ENCODE measurements around the gene PPIF. TPM values are rescaled to one million over a fixed set of nuclear protein-coding genes. Genes with fewer than 3 reads are reported as not detected.

Gene PPIF
- total and polyA plus RNA-seq, 2 donors (not counting 3 experiments of a cell fraction or from before 2014, with no cell fraction given), result 50.7 to 51.2 TPM

GRCh38 chr10:79380125-79380945 lies 33.1 kb downstream of the PPIF start:
- Histone ChIP-seq H3K27me3 (ENCODE audit: control insufficient read depth in 2 of 2, insufficient read depth in 2 of 2, low read length in 2 of 2) (peaks cover 0 to 2% of the 10 kb centered on the region in 2 experiments), H3K4me2 (ENCODE audit: insufficient read depth, low read length) (no peak overlapping the region), H3K4me1 (ENCODE audit: control insufficient read depth, extremely low read depth, insufficient read depth, low read length) (no peaks in the 10 kb centered on the region), H3K9me1 (replicated peaks; ENCODE audit: control insufficient read depth, extremely low read depth, insufficient read depth, low read length) (no peaks in the 10 kb centered on the region), H4K20me1 (replicated peaks; ENCODE audit: control insufficient read depth, extremely low read depth, insufficient read depth, low read length) (no peaks in the 10 kb centered on the region), H3K79me2 (ENCODE audit: control insufficient read depth, insufficient read depth, low read length) (no peaks in the 10 kb centered on the region), H3K4me3 (replicated peaks in 1 of 3; ENCODE audit: insufficient read depth in 1 of 3, low read depth in 1 of 3, low read length in 3 of 3) (no peak overlapping the region), H2AFZ (ENCODE audit: low read depth, low read length) (no peak overlapping the region), H3K9ac (replicated peaks; ENCODE audit: extremely low read depth, insufficient read depth, low read length) (no peak overlapping the region), H3K9me3 (replicated peaks; ENCODE audit: control insufficient read depth, insufficient read depth, low read length) (no peaks in the 10 kb centered on the region), H3K27ac (ENCODE audit: insufficient read depth, low read depth, low read length) (no peak overlapping the region), H3K36me3 (ENCODE audit: control insufficient read depth in 2 of 2, extremely low read depth in 1 of 2, insufficient read depth in 2 of 2, low read length in 2 of 2) (no peaks in the 10 kb centered on the region)
- no peak for FAIRE-seq
- TF ChIP-seq, protein P1, sequence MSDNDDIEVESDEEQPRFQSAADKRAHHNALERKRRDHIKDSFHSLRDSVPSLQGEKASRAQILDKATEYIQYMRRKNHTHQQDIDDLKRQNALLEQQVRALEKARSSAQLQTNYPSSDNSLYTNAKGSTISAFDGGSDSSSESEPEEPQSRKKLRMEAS (IDR thresholded peaks at IDR 0.05; ENCODE audit: insufficient read depth, insufficient read length), result no peak
- TF ChIP-seq FOS (IDR thresholded peaks at IDR 0.05; ENCODE audit: borderline replicate concordance, insufficient read depth, low read length) (no peak), JUN (IDR thresholded peaks at IDR 0.05; ENCODE audit: borderline replicate concordance, insufficient read depth, insufficient read length, low read depth) (no peak), EZH2 (IDR thresholded peaks at IDR 0.05; ENCODE audit: borderline replicate concordance, low read depth, low read length, severe bottlenecking) (no peak), POLR2AphosphoS5 (IDR thresholded peaks at IDR 0.05; ENCODE audit: insufficient read depth, low read depth, low read length) (no peak), MYC (IDR thresholded peaks at IDR 0.05; ENCODE audit: low read depth, low read length) (no peak), GATA2 (IDR thresholded peaks at IDR 0.05; ENCODE audit: insufficient read depth, insufficient read length, low read depth, low read length) (no peak), POLR2A (IDR thresholded peaks at IDR 0.05; ENCODE audit: low read depth, low read length) (no peak)
- TF ChIP-seq, protein P2, sequence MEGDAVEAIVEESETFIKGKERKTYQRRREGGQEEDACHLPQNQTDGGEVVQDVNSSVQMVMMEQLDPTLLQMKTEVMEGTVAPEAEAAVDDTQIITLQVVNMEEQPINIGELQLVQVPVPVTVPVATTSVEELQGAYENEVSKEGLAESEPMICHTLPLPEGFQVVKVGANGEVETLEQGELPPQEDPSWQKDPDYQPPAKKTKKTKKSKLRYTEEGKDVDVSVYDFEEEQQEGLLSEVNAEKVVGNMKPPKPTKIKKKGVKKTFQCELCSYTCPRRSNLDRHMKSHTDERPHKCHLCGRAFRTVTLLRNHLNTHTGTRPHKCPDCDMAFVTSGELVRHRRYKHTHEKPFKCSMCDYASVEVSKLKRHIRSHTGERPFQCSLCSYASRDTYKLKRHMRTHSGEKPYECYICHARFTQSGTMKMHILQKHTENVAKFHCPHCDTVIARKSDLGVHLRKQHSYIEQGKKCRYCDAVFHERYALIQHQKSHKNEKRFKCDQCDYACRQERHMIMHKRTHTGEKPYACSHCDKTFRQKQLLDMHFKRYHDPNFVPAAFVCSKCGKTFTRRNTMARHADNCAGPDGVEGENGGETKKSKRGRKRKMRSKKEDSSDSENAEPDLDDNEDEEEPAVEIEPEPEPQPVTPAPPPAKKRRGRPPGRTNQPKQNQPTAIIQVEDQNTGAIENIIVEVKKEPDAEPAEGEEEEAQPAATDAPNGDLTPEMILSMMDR (IDR thresholded peaks at IDR 0.05; ENCODE audit: extremely low read depth in 1 of 2, insufficient read depth in 1 of 2, low read depth in 1 of 2, low read length in 2 of 2), result no peak
- intact Hi-C loops (cut with micrococcal nuclease) (no loop called here), dilution Hi-C loops (cut with MboI; ENCODE audit: extremely low pct_ligation_motif_present, low sequenced_read_pairs) (no loop called here)
- POLR2A ChIA-PET, result no interaction called here
- CTCF ChIA-PET, result interaction anchor here (1.3 kb wide), 2 partner anchors 87 kb away, joined by 3 to 4 read pairs; no protein-coding TSS in a partner anchor
- no TSS peak for BruUV-seq (replicated peaks)
- no peak for DNase-seq (ENCODE audit: low read depth, low spot score)
